Measurements from ENCODE around the gene SEC14L5. TPM values are rescaled to one million over a fixed set of nuclear protein-coding genes. Genes with fewer than 3 reads are reported as not detected.
"Not testable (repeated sequence)": the region's sequence is repeated elsewhere in the genome, so short reads cannot be mapped to it uniquely, and the experiment has no call there.

The SEC14L5 gene
- total RNA-seq, 1 donor: under 0.01 TPM

DNA sequence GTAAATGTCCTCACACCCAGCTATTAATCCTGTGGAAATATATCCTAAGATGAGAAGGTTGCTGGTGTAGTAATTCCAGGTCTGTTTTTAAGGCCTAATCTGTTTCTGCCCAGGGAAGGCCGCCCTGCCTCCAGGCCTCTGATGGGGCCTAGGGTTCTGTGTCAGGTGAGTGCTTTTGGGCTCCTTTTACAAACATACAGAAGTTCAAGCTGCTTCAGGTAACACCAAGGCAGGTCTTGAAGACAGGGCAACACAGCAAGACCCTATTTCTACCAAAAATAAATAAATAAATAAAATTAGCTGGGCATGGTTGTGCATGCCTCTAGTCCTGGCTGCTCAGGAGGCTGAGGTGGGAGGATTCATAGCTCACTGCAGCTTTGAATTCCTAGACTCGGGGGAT lies 30.5 kb upstream of the SEC14L5 start:
- TF ChIP-seq, protein P1, sequence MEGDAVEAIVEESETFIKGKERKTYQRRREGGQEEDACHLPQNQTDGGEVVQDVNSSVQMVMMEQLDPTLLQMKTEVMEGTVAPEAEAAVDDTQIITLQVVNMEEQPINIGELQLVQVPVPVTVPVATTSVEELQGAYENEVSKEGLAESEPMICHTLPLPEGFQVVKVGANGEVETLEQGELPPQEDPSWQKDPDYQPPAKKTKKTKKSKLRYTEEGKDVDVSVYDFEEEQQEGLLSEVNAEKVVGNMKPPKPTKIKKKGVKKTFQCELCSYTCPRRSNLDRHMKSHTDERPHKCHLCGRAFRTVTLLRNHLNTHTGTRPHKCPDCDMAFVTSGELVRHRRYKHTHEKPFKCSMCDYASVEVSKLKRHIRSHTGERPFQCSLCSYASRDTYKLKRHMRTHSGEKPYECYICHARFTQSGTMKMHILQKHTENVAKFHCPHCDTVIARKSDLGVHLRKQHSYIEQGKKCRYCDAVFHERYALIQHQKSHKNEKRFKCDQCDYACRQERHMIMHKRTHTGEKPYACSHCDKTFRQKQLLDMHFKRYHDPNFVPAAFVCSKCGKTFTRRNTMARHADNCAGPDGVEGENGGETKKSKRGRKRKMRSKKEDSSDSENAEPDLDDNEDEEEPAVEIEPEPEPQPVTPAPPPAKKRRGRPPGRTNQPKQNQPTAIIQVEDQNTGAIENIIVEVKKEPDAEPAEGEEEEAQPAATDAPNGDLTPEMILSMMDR (IDR thresholded peaks at IDR 0.05; ENCODE audit: insufficient read depth, low read depth, low read length): no peak
- no peak for DNase-seq (ENCODE audit: low read depth)
- no peak overlapping the region for H3K4me3 ChIP-seq (ENCODE audit: low read depth, low read length)

DNA sequence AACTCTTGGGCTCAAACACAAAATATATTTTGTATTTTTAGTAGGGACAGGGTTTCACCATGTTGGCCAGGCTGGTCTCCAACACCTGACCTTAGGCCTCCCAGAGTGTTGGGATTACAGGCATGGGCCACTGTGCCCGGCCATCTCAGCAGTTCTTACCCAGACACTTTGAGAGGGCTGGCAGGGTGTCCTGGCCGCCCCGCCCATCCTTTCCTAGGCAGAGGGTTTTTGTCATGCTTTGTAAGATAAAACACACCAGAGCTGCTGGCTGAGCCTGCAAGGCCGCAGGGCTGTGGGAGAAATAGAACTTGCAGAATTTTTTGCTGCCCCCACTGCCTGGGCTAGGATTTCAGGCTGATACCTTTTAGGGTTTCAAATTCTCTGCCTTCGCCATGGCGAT lies 29.9 kb upstream of the SEC14L5 start:
- TF ChIP-seq, protein P1 (IDR thresholded peaks at IDR 0.05; ENCODE audit: insufficient read depth, low read depth, low read length): no peak
- DNase-seq (ENCODE audit: low read depth): no peak
- H3K4me3 ChIP-seq (ENCODE audit: low read depth, low read length): no peak overlapping the region

GRCh38 chr16:4929619-4930018 lies 28.5 kb upstream of the SEC14L5 start:
- H3K4me3 ChIP-seq (ENCODE audit: low read depth, low read length); DNase-seq (ENCODE audit: low read depth): not testable (repeated sequence)

DNA sequence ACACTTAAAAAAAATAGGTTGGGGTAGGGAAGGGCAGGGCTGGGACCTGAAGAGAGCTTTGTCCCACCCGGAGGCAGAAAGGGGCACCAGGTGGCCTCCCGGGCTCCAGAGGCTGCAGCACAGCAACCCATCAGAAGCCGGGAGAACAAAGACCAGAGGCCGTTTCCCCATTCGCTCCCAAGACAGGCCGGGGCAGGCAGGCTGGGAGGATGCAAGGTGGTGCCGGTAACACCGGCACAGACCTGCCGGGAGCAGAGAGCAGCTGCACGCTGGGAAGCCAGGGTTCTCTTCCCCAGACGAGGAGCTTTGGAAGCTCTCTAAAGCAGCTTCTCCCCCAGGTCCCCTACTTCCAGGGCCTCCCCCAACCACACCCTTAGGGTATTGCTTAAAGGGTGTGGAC lies 26.7 kb upstream of the SEC14L5 start:
- H3K4me3 ChIP-seq (ENCODE audit: low read depth, low read length): no peak overlapping the region
- TF ChIP-seq, protein P1 (IDR thresholded peaks at IDR 0.05; ENCODE audit: insufficient read depth, low read depth, low read length): no peak
- no peak for DNase-seq (ENCODE audit: low read depth)

- no peak for DNase-seq (ENCODE audit: low read depth)
- H3K4me3 ChIP-seq (ENCODE audit: low read depth, low read length): no peak overlapping the region
- TF ChIP-seq, protein P1 (IDR thresholded peaks at IDR 0.05; ENCODE audit: insufficient read depth, low read depth, low read length): no peak
These were observed 24.7 kb upstream of the SEC14L5 start for GRCh38 chr16:4933433-4933832.

GRCh38 chr16:4933871-4934395 lies 24.2 kb upstream of the SEC14L5 start:
- TF ChIP-seq, protein P1 (IDR thresholded peaks at IDR 0.05; ENCODE audit: insufficient read depth, low read depth, low read length): no peak
- DNase-seq (ENCODE audit: low read depth): no peak
- H3K4me3 ChIP-seq (ENCODE audit: low read depth, low read length): no peak overlapping the region

DNA sequence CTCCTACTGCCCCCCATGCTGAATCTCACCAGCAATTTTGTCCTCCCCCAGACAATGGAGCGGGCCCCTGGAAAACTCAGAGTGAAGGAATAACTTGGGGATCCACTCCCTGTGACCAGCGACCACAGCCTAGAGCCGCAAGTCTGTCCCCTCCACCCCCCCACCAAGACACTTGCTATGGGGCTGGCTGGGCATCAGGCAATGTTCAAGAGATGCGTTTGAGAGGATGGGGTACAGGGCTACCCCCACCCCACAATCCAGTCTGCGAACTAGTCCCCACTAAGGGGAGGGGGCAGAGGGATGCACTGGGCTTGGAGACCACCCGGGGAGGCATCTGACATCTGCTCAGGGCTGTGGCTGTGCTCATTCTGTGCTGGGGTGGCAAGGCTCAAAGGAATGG lies 23.5 kb upstream of the SEC14L5 start:
- TF ChIP-seq, protein P1 (IDR thresholded peaks at IDR 0.05; ENCODE audit: insufficient read depth, low read depth, low read length): no peak
- no peak for DNase-seq (ENCODE audit: low read depth)

More for the DNA sequence above, 23.5 kb upstream of the SEC14L5 start:
- no peak overlapping the region for H3K4me3 ChIP-seq (ENCODE audit: low read depth, low read length)

Data from fibroblast of villous mesenchyme (primary cell).